Measurements from ENCODE around the gene UBE2D2. TPM values are rescaled to one million over a fixed set of nuclear protein-coding genes. Genes with fewer than 3 reads are reported as not detected.

Gene UBE2D2
- total and polyA plus RNA-seq, 2 of the 13 experiments (the other 11 are each of a cell fraction or from before 2014, with no cell fraction given), result 79.1 to 109 TPM

- no peak for TF ChIP-seq MAFK (conservative IDR thresholded peaks at IDR 0.05 in 1 of 2, IDR thresholded peaks at IDR 0.05 in 1 of 2; ENCODE audit: low read length in 2 of 2)
- no peak for TF ChIP-seq ARNTL (CRISPR knock-in tag; IDR thresholded peaks at IDR 0.05)
- TF ChIP-seq SNRNP70 (IDR thresholded peaks at IDR 0.05; ENCODE audit: low read depth, low read length), result no peak
- TF ChIP-seq ZNF362 (CRISPR knock-in tag; IDR thresholded peaks at IDR 0.05; ENCODE audit: borderline replicate concordance), result no peak
- peak; percentile 44 to 55; a peak in 3 of 4 replicates for TF ChIP-seq NR2F1 (CRISPR knock-in tag; IDR thresholded peaks at IDR 0.05)
- TF ChIP-seq ZFX (CRISPR knock-in tag; IDR thresholded peaks at IDR 0.05; ENCODE audit: low read depth), result peak; percentile 14; the same call in 1 of the 2 replicates
- TF ChIP-seq ZNF280B (CRISPR knock-in tag; IDR thresholded peaks at IDR 0.05; ENCODE audit: borderline replicate concordance), result no peak
- TF ChIP-seq MTA3 (CRISPR knock-in tag; IDR thresholded peaks at IDR 0.05), result no peak
- no peak for TF ChIP-seq ZNF850 (CRISPR knock-in tag; conservative IDR thresholded peaks at IDR 0.05)
- no peak for TF ChIP-seq CBX5 (CRISPR knock-in tag; IDR thresholded peaks at IDR 0.05; ENCODE audit: borderline replicate concordance)
- TF ChIP-seq ZNF552 (CRISPR knock-in tag; IDR thresholded peaks at IDR 0.05; ENCODE audit: borderline replicate concordance), result no peak
- TF ChIP-seq TFAP4 (IDR thresholded peaks at IDR 0.05; ENCODE audit: borderline replicate concordance, low read depth), result peak; percentile 75; the same call in 1 of the 2 replicates
- TF ChIP-seq RFX5 (IDR thresholded peaks at IDR 0.05; ENCODE audit: low read depth, low read length), result no peak
- TF ChIP-seq MAFF (IDR thresholded peaks at IDR 0.05; ENCODE audit: low read depth, low read length), result no peak
- no peak for TF ChIP-seq GABPA (IDR thresholded peaks at IDR 0.05; ENCODE audit: low read depth, low read length)
- no peak for TF ChIP-seq GABPA (CRISPR knock-in tag; IDR thresholded peaks at IDR 0.05; ENCODE audit: low read depth)
- TF ChIP-seq PCBP1 (IDR thresholded peaks at IDR 0.05; ENCODE audit: borderline replicate concordance, low read depth, low read length), result no peak
- TF ChIP-seq ERF (CRISPR knock-in tag; IDR thresholded peaks at IDR 0.05), result 0 out of 2 replicates have a peak, but pooled peaks have one; percentile 29
- TF ChIP-seq SOX6 (IDR thresholded peaks at IDR 0.05), result no peak
- peak; percentile 63 for TF ChIP-seq SOX6 (CRISPR knock-in tag; IDR thresholded peaks at IDR 0.05)
- no peak for TF ChIP-seq TBL1XR1 (IDR thresholded peaks at IDR 0.05; ENCODE audit: borderline replicate concordance, low read length, partially characterized antibody)
- no peak for TF ChIP-seq TP53 (CRISPR knock-in tag; conservative IDR thresholded peaks at IDR 0.05)
- peak; percentile 73 for TF ChIP-seq RARA (CRISPR knock-in tag; IDR thresholded peaks at IDR 0.05)
- TF ChIP-seq ZNF605 (CRISPR knock-in tag; IDR thresholded peaks at IDR 0.05), result no peak
- no peak for TF ChIP-seq ZNF24 (IDR thresholded peaks at IDR 0.05)
- TF ChIP-seq ZFP91 (CRISPR knock-in tag; IDR thresholded peaks at IDR 0.05; ENCODE audit: borderline replicate concordance), result peak; percentile 13; the same call in 1 of the 2 replicates
Measured at GRCh38 chr5:139523635-139524445, 37.3 kb upstream of the UBE2D2 start (continued).
